HepG2 (cell line): ENCODE measurements around the gene ZNF467. TPM values are rescaled to one million over a fixed set of nuclear protein-coding genes. Genes with fewer than 3 reads are reported as not detected.

ENCODE experiments used
- ATAC-seq: fragments of 200-7000 bp; cut with Tn5 transposase; 3 replicates; pipeline ENCODE4 v1.9.1; 2020; ENCODE audit warnings: mild to moderate bottlenecking, moderate library complexity
- BruUV-seq: library from RNA; stranded (reverse); fragments of 400-500 nt; replicated peaks from 2 replicates; lab custom pipeline; 2021; lab: Mats Ljungman, UMichigan
- CTCF ChIA-PET: fragments of 300-600 bp; formaldehyde crosslinking; extraction: SDS; loops from one replicate; lab custom pipeline; 2021; ENCODE audit warnings: low total read pairs, inconsistent platforms, low intra/inter-chr PET ratio; lab: Yijun Ruan, JAX
- POLR2A ChIA-PET: fragments of 350-600 bp; sonication (Branson Sonifier 250); formaldehyde crosslinking; loops from one replicate; lab custom pipeline; 2020; ENCODE audit warnings: antibody characterized with exemption, inconsistent platforms; lab: Yijun Ruan, JAX
- DNase-seq: peaks from one replicate; pipeline ENCODE4 v3.0.0-alpha.2; 2015; ENCODE audit warnings: low spot score
- FAIRE-seq: peaks from 3 replicates; lab custom pipeline; 2011; peaks lifted over from hg19 to GRCh38; lab: Jason Lieb, UNC
- H2AFZ ChIP-seq: one replicate; pipeline ENCODE4 v1.6.1; 2011; ENCODE audit warnings: low read length, inconsistent platforms
- H3K27ac ChIP-seq: fragments of 300-600 bp; 3 replicates; pipeline ENCODE4 v1.8.0; 2011; ENCODE audit warnings: mixed run types, mild to moderate bottlenecking, mixed read lengths, low read length, inconsistent platforms; ENCODE audit not compliant: insufficient read depth; ENCODE audit errors: extremely low read length
- H3K27me3 ChIP-seq, 2 experiments: fragments of 200-600 bp in 1 of 2; 2 replicates in 1 of 2; 3 replicates in 1 of 2; pipeline versions ENCODE4 v1.6.0 to v1.8.0; 2011; ENCODE audit warnings: low read length in 2 of 2, mild to moderate bottlenecking in 2 of 2, moderate library complexity in 2 of 2, inconsistent platforms in 1 of 2; ENCODE audit not compliant: insufficient read depth in 2 of 2, control insufficient read depth in 1 of 2
- H3K36me3 ChIP-seq, 2 experiments: fragments of 200-600 bp in 1 of 2; replicated peaks in 1 of 2; 2 replicates in 1 of 2; 3 replicates in 1 of 2; pipeline versions ENCODE4 v1.5.1 to v1.8.0; 2011; ENCODE audit warnings: low read length in 2 of 2, inconsistent platforms in 1 of 2; ENCODE audit not compliant: insufficient read depth in 2 of 2, control insufficient read depth in 1 of 2
- H3K4me1 ChIP-seq: 2 replicates; pipeline ENCODE4 v1.5.1; 2012; ENCODE audit warnings: low read length, inconsistent platforms; ENCODE audit not compliant: insufficient read depth
- H3K4me2 ChIP-seq: 2 replicates; pipeline ENCODE4 v1.6.0; 2011; ENCODE audit warnings: low read depth, low read length, inconsistent platforms
- H3K4me3 ChIP-seq, 3 experiments: fragments of 200-600 bp in 1 of 3; sonication (generic), shearing (Covaris generic) in 1 of 3; replicated peaks in 1 of 3; 2 replicates each; pipeline ENCODE4 v1.5.1; 2011 to 2016; ENCODE audit warnings: low read length in 3 of 3, inconsistent platforms in 2 of 3, low read depth in 2 of 3, mild to moderate bottlenecking in 2 of 3, control low read depth in 1 of 3, mixed read lengths in 1 of 3; ENCODE audit not compliant: insufficient read depth in 1 of 3
- H3K79me2 ChIP-seq: one replicate; pipeline ENCODE4 v1.6.1; 2011; ENCODE audit warnings: low read length, inconsistent platforms; ENCODE audit not compliant: insufficient read depth
- H3K9ac ChIP-seq: 2 replicates; pipeline ENCODE4 v1.6.0; 2011; ENCODE audit warnings: mild to moderate bottlenecking, low read depth, low read length, inconsistent platforms; ENCODE audit not compliant: insufficient read depth
- H3K9me3 ChIP-seq: 2 replicates; pipeline ENCODE4 v1.5.1; 2012; ENCODE audit warnings: mild to moderate bottlenecking, low read length
- H4K20me1 ChIP-seq: 2 replicates; pipeline ENCODE4 v1.6.0; 2011; ENCODE audit warnings: inconsistent platforms, mild to moderate bottlenecking, low read length, moderate library complexity; ENCODE audit not compliant: insufficient read depth
- EED ChIP-seq: sonication (generic); formaldehyde crosslinking; IDR thresholded peaks from 2 replicates; pipeline ENCODE4 v1.5.0; 2020; ENCODE audit warnings: mild to moderate bottlenecking, missing genetic modification reagents
- KIAA2018 ChIP-seq: sonication (generic); formaldehyde crosslinking; IDR thresholded peaks from 2 replicates; pipeline ENCODE4 v1.5.0; 2020; ENCODE audit warnings: mild to moderate bottlenecking, missing genetic modification reagents, borderline replicate concordance
- MYNN ChIP-seq: sonication (generic); formaldehyde crosslinking; IDR thresholded peaks from 2 replicates; pipeline ENCODE4 v1.4.0; 2020; ENCODE audit warnings: mild to moderate bottlenecking, low read depth, missing genetic modification reagents
- ONECUT2 ChIP-seq: sonication (generic); formaldehyde crosslinking; IDR thresholded peaks from 2 replicates; pipeline ENCODE4 v1.4.0; 2020; ENCODE audit warnings: missing genetic modification reagents
- RFXANK ChIP-seq: IDR thresholded peaks from 2 replicates; pipeline ENCODE4 v1.6.1; 2016
- SMARCE1 ChIP-seq: fragments of 450-650 bp; IDR thresholded peaks from 2 replicates; pipeline ENCODE4 v1.6.1; 2017; ENCODE audit warnings: borderline replicate concordance
- SMC3 ChIP-seq: IDR thresholded peaks from 2 replicates; pipeline ENCODE4 v1.6.1; 2011; ENCODE audit warnings: low read length, improper control_type of control experiment
- STAG1 ChIP-seq: sonication (generic); formaldehyde crosslinking; IDR thresholded peaks from 2 replicates; pipeline ENCODE4 v1.4.0; 2020; ENCODE audit warnings: missing genetic modification reagents
- ZBTB20 ChIP-seq: sonication (generic); formaldehyde crosslinking; IDR thresholded peaks from 2 replicates; pipeline ENCODE4 v1.8.1; 2023; ENCODE audit warnings: missing genetic modification reagents, low read depth, mild to moderate bottlenecking, borderline replicate concordance
- ZBTB25 ChIP-seq: IDR thresholded peaks from 2 replicates; pipeline ENCODE4 v1.6.1; 2018; ENCODE audit warnings: missing genetic modification reagents
- ZBTB37 ChIP-seq: sonication (generic); formaldehyde crosslinking; IDR thresholded peaks from 2 replicates; pipeline ENCODE4 v1.4.0; 2020; ENCODE audit warnings: mild to moderate bottlenecking, missing genetic modification reagents
- ZNF138 ChIP-seq: sonication (generic); formaldehyde crosslinking; IDR thresholded peaks from 2 replicates; pipeline ENCODE4 v1.5.0; 2020; ENCODE audit warnings: mild to moderate bottlenecking, low read depth, missing genetic modification reagents
- ZNF251 ChIP-seq: sonication (generic); formaldehyde crosslinking; IDR thresholded peaks from 2 replicates; pipeline ENCODE4 v1.9.0; 2021; ENCODE audit warnings: mild to moderate bottlenecking, missing genetic modification reagents
- ZNF784 ChIP-seq: sonication (generic); formaldehyde crosslinking; IDR thresholded peaks from 2 replicates; pipeline ENCODE4 v1.5.1; 2020; ENCODE audit warnings: missing genetic modification reagents, mild to moderate bottlenecking, borderline replicate concordance
- ZNF788 ChIP-seq: sonication (generic); formaldehyde crosslinking; IDR thresholded peaks from 2 replicates; pipeline ENCODE4 v1.5.0; 2020; ENCODE audit warnings: mild to moderate bottlenecking, missing genetic modification reagents, borderline replicate concordance
- WGBS: methylation state at CpG from one replicate; pipeline ENCODE4 v1.1.6; 2017; ENCODE audit warnings: low lambda C conversion rate; 5-methylcytosine and 5-hydroxymethylcytosine counted together
- in situ Hi-C: cut with HindIII; loops from 2 replicates; pipeline ENCODE4 v1.10.0; 2017; ENCODE audit warnings: low pct_unique_long_range_greater_than_20kb; ENCODE audit not compliant: extremely low pct_ligation_motif_present
- intact Hi-C: fragments of 100-400 bp; cut with micrococcal nuclease; formaldehyde crosslinking; loops from one replicate; pipeline ENCODE4 v1.10.0; 2022; ENCODE audit not compliant: unreplicated experiment
- polyA plus RNA-seq, 8 experiments: library from polyadenylated mRNA; depleted of rRNA in 3 of 8; stranded (reverse) in 7 of 8; unstranded in 1 of 8; fragments of >200 nt; fragmentation: Illumina TruSeq in 4 of 8; extraction: Trizol in 4 of 8; gene quantifications; 2 replicates each; pipeline versions ENCODE4 v1.2.1 to v1.2.3, GENCODE V29; 2011 to 2016; ENCODE audit warnings: low read depth in 4 of 8, missing spikeins in 1 of 8, mixed read lengths in 1 of 8; ENCODE audit not compliant: insufficient read depth in 1 of 8
- total RNA-seq, 5 experiments: library from RNA; depleted of rRNA; stranded (reverse); fragments of >200 nt; fragmentation: Illumina TruSeq; extraction: Trizol; gene quantifications; 2 replicates each; pipeline ENCODE4 v1.2.3, GENCODE V29; 2016; ENCODE audit warnings: low read depth in 1 of 5

The ZNF467 gene
- total and polyA plus RNA-seq, 2 of the 13 experiments (the other 11 are each of a cell fraction or from before 2014, with no cell fraction given), result 0.03 TPM; not detected in 1

- Histone ChIP-seq H2AFZ (no peak overlapping the region), H3K4me1 (peaks cover 9% of the 10 kb centered on the region), H3K27ac (no peak overlapping the region), H3K9me3 (no peaks in the 10 kb centered on the region), H3K79me2 (no peaks in the 10 kb centered on the region), H3K9ac (no peak overlapping the region), H3K27me3 (peaks cover 3 to 15% of the 10 kb centered on the region in 2 experiments; a peak in 2 of 5 replicates), H3K4me3 (no peak overlapping the region), H3K4me2 (no peak overlapping the region), H3K36me3 (no peaks in the 10 kb centered on the region), H4K20me1 (no peaks in the 10 kb centered on the region)
- intact Hi-C loops (no loop called here), in situ Hi-C loops (no loop called here)
- ChIA-PET POLR2A (no interaction called here), CTCF (no interaction called here)
- no TSS peak for BruUV-seq
- ATAC-seq, result no peak
- WGBS, result 40% methylated on average over 1 of the region's 7 CpGs
- FAIRE-seq, result no peak
- DNase-seq, result no peak
- no peak for TF ChIP-seq ZNF138 (CRISPR knock-in tag)
- TF ChIP-seq STAG1 (CRISPR knock-in tag), result no peak
- no peak for TF ChIP-seq ZBTB20 (CRISPR knock-in tag)
- no peak for TF ChIP-seq SMARCE1
- no peak for TF ChIP-seq RFXANK (CRISPR knock-in tag)
- no peak for TF ChIP-seq ZNF784 (CRISPR knock-in tag)
- no peak for TF ChIP-seq ZBTB37 (CRISPR knock-in tag)
- no peak for TF ChIP-seq MYNN (CRISPR knock-in tag)
- no peak for TF ChIP-seq ZNF788 (CRISPR knock-in tag)
- no peak for TF ChIP-seq KIAA2018 (CRISPR knock-in tag)
- TF ChIP-seq ZBTB25 (CRISPR knock-in tag), result no peak
- TF ChIP-seq EED (CRISPR knock-in tag), result no peak
- TF ChIP-seq SMC3, result no peak
- no peak for TF ChIP-seq ONECUT2
- TF ChIP-seq ZNF251, result no peak
Observed at GRCh38 chr7:149768931-149769330, 4.5 kb downstream of the ZNF467 start.
